ENCODE measurements around the gene BCAS1. TPM values are rescaled to one million over a fixed set of nuclear protein-coding genes. Genes with fewer than 3 reads are reported as not detected.

BCAS1 gene
- total RNA-seq, 1 donor from 2014 or later = not detected

DNA sequence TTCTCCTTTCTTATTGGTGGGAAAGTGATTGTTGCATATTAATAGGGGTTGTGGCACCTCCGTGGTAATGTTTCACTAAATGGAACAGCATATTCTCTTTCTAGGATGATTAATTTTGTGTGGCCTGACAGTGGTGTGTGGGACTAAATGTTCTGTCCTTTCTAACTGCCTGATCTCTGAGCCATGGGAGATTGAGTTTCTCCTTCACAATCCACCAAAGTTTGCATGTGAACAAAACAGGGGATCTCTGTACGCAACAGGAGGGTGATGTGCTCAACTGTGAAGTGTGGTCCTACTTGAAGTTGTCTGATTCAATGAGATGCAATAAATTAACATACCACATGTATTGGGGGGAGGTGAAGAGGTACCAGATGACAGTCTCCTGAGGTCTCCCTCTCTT is 19.3 kb downstream of the BCAS1 start:
- no peaks in the 10 kb centered on the region for H3K27me3 Mint-ChIP-seq (ENCODE audit: low read depth)
- no peak for DNase-seq (ENCODE audit: low read depth, low spot score)
- H3K4me1 Mint-ChIP-seq = no peaks in the 10 kb centered on the region
- no peak overlapping the region for H3K27ac Mint-ChIP-seq (ENCODE audit: unreplicated experiment)
- TF ChIP-seq, protein P1, sequence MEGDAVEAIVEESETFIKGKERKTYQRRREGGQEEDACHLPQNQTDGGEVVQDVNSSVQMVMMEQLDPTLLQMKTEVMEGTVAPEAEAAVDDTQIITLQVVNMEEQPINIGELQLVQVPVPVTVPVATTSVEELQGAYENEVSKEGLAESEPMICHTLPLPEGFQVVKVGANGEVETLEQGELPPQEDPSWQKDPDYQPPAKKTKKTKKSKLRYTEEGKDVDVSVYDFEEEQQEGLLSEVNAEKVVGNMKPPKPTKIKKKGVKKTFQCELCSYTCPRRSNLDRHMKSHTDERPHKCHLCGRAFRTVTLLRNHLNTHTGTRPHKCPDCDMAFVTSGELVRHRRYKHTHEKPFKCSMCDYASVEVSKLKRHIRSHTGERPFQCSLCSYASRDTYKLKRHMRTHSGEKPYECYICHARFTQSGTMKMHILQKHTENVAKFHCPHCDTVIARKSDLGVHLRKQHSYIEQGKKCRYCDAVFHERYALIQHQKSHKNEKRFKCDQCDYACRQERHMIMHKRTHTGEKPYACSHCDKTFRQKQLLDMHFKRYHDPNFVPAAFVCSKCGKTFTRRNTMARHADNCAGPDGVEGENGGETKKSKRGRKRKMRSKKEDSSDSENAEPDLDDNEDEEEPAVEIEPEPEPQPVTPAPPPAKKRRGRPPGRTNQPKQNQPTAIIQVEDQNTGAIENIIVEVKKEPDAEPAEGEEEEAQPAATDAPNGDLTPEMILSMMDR (conservative IDR thresholded peaks at IDR 0.05) = no peak
- H3K36me3 Mint-ChIP-seq (ENCODE audit: low read depth) = no peaks in the 10 kb centered on the region
- H3K9me3 Mint-ChIP-seq = no peaks in the 10 kb centered on the region
- H3K4me3 Mint-ChIP-seq = no peak overlapping the region

DNA sequence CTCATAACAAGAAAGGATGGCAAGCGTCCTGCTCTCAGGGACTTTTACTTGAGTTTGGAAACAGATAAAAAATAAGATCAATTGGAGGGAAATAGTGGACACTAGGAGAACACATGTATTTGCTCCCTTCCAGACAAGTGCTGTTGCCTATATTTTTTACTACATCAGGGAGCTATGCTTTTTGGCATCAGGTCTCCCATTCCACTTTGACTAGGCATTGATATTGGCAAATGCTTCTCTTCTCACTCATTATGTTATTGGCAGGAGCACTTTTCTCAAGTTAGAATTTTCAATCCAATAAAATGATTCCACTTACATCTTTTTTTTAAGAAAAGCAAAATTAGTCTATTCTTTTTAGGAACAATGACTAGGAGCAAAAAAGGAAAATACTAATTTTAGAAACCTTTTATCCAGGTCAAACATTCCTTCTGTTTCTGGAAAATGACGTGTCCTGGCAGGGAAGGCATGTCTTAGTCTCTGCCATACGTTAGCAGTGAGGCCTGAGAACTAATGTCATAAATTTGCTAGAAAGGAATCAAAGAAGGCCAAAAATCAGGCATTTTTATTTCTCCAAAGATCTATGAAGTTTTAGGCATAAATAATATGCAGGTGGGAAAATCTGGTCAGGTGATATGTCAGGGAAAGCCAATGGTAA is 21.4 kb downstream of the BCAS1 start:
- no peaks in the 10 kb centered on the region for H3K27me3 Mint-ChIP-seq (ENCODE audit: low read depth)
- no peaks in the 10 kb centered on the region for H3K36me3 Mint-ChIP-seq (ENCODE audit: low read depth)
- no peak overlapping the region for H3K27ac Mint-ChIP-seq (ENCODE audit: unreplicated experiment)
- H3K9me3 Mint-ChIP-seq = no peaks in the 10 kb centered on the region
- DNase-seq (ENCODE audit: low read depth, low spot score) = no peak
- no peak overlapping the region for H3K4me3 Mint-ChIP-seq
- TF ChIP-seq, protein P1 (conservative IDR thresholded peaks at IDR 0.05) = no peak
- H3K4me1 Mint-ChIP-seq = no peaks in the 10 kb centered on the region

DNA sequence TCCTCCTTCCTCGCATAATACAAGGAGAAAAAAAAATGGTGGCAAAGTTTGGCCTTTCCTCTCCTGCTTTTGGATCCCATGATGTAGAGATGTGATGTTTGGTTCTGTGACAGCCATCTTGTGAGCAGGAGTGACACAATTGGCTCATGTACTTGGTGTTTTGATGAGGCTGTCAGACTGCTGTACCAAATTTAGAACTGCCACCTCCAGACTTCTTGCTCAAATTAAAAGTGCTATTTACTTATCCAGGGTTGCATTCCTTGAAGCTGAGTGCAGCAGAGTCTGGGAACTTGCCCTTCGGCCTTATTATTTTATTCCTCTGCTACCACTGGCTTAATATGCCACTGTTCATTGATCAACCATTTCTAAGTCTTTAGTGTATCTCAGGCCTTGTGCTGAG is 21.9 kb downstream of the BCAS1 start:
- no peak for DNase-seq (ENCODE audit: low read depth, low spot score)
- no peaks in the 10 kb centered on the region for H3K27me3 Mint-ChIP-seq (ENCODE audit: low read depth)
- no peak overlapping the region for H3K27ac Mint-ChIP-seq (ENCODE audit: unreplicated experiment)
- H3K4me1 Mint-ChIP-seq = no peaks in the 10 kb centered on the region
- no peak overlapping the region for H3K4me3 Mint-ChIP-seq
- no peaks in the 10 kb centered on the region for H3K9me3 Mint-ChIP-seq
- TF ChIP-seq, protein P1 (conservative IDR thresholded peaks at IDR 0.05) = no peak
- no peaks in the 10 kb centered on the region for H3K36me3 Mint-ChIP-seq (ENCODE audit: low read depth)

DNA sequence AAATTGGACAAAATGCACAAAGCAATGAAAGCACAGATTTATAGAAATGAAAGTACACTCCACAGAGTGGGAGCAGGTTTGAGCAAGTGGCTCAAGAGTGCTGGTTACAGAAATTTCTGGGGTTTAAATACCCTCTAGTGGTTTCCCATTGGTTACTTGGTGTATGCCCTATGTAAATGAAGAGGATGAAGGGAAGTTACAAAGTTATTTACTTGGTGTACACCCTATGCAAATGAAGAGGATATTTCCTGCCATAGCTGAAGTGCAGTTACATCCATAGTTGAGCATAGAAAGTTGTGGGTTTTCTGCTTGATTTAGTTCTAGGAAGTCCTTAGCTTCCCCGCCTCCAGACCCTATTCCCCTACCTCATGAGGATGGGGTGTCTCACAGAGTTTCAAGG is 22.7 kb downstream of the BCAS1 start:
- H3K9me3 Mint-ChIP-seq = no peaks in the 10 kb centered on the region
- DNase-seq (ENCODE audit: low read depth, low spot score) = no peak
- H3K4me1 Mint-ChIP-seq = no peaks in the 10 kb centered on the region
- TF ChIP-seq, protein P1 (conservative IDR thresholded peaks at IDR 0.05) = no peak
- H3K4me3 Mint-ChIP-seq = no peak overlapping the region
- H3K27me3 Mint-ChIP-seq (ENCODE audit: low read depth) = no peaks in the 10 kb centered on the region
- no peaks in the 10 kb centered on the region for H3K36me3 Mint-ChIP-seq (ENCODE audit: low read depth)
- H3K27ac Mint-ChIP-seq (ENCODE audit: unreplicated experiment) = no peak overlapping the region

DNA sequence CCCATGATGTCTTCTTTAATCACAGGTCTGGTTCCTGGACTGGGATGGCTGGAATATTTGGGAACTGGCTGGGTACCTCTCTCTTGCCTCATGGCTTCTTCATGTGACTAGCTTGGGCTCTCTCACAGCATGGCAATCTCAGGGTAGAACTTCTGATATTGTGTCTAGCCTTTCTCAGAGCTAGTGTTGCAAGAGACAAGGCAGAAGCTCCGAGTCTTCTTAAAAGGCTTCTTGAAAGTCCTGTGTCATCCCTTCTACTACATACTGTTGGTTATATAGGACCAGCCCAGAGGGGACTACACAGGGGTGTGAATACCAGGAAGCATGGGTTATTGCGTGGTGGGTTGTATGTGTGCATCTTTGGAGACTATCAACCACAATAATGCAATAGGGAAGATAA is 23.3 kb downstream of the BCAS1 start:
- no peak for DNase-seq (ENCODE audit: low read depth, low spot score)
- no peaks in the 10 kb centered on the region for H3K27me3 Mint-ChIP-seq (ENCODE audit: low read depth)
- TF ChIP-seq, protein P1 (conservative IDR thresholded peaks at IDR 0.05) = no peak
- no peak overlapping the region for H3K27ac Mint-ChIP-seq (ENCODE audit: unreplicated experiment)
- H3K4me3 Mint-ChIP-seq = no peak overlapping the region
- no peaks in the 10 kb centered on the region for H3K36me3 Mint-ChIP-seq (ENCODE audit: low read depth)
- no peaks in the 10 kb centered on the region for H3K4me1 Mint-ChIP-seq
- H3K9me3 Mint-ChIP-seq = no peaks in the 10 kb centered on the region
